CMK (cell line): ENCODE results near the gene ANAPC10.
A peak's percentile ranks its signal among the peaks of the same experiment; 100 is the strongest.
"Not testable (repeated sequence)": the region's sequence is repeated elsewhere in the genome, so short reads cannot be mapped to it uniquely, and the experiment has no call there.

Source experiments
- DNase-seq: peaks from one replicate; pipeline ENCODE4 v3.0.0-alpha.2; 2010; ENCODE audit warnings: low read depth

The ANAPC10 gene

DNA sequence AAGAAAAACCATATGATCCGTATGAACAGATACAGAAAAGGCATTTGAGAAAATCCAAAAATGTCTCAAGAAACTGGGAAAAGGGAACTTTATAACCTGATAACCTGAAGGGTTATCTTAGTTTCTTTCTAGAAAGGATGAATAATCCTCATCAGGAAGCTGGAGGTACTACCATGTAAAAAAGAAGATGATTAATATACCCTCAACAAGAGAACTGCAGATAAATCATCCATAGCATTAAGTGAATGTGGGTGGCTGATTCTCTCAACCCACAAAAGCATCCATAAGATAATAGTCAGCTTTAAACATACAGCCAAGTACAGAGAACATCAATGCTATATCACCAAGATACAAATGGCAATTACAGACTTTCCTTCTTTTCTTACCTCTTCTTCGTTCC, 26.4 kb downstream of the ANAPC10 start:
- DNase-seq: no peak

DNA sequence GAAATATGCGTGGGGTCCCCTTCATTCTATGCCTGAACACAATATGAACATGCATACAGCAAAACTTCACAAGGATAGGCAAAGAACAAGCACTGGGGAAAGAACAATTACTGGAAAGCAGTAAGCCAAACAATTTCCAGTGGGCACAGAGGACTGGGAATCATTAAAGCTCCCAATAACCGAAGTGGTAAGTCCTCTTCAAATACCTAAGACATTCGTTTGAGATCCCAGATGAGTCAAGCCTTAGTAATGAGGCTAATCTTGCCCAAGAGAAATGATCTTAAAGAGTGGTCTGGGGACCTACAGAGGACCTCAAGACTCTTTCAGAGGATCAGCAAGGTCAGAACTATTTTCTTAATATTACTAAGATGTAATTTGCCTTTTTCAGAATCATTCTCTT, 28.6 kb downstream of the ANAPC10 start:
- DNase-seq: no peak

DNA sequence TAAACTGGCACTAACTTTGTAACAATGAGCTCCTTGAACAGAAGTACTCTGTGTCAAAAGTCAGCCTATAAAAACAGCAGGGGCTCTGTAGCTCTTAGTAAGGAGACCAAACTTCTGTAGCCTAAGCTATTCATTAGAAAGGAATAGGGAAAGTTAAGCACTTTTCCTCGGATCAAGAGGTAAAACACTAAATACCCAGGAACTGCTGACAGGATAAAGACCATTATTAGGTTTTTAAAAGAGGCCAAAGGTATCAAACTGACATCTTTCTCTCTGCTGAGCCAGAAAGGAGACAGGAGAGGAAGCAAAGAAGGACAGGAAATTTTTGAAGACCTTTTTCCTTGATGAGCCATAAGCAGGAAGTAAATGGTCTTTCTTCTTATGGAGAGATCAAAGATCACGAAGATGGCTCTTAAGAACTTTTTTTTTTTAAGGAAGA, 31.9 kb downstream of the ANAPC10 start:
- DNase-seq: no peak

DNA sequence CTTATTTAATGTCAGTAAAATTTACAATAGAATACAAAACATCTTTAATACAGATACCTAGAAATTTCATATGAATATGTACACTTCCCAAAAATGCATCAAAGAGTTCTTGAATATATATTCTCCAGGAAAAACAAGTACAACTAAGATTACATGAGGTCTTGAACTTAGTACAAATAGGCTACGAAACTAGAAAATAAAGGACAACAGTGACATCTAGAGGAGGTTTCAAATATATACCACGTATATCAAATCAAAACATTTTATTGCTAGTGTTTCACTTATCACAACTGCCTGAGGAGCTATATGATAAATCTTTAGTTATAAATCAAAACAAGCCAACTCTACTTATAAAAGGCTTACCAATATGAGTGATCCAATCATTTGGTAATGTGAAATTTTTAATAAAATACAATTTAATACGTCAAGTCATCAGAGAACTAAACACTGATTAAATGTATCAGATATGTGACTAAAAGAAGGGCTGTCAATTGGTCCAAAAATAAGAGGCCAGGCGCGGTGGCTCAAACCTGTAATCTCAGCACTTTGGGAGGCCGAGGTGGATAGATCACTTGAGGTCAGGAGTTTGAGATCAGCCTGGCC, 36.6 kb downstream of the ANAPC10 start:
- DNase-seq: no peak

DNA sequence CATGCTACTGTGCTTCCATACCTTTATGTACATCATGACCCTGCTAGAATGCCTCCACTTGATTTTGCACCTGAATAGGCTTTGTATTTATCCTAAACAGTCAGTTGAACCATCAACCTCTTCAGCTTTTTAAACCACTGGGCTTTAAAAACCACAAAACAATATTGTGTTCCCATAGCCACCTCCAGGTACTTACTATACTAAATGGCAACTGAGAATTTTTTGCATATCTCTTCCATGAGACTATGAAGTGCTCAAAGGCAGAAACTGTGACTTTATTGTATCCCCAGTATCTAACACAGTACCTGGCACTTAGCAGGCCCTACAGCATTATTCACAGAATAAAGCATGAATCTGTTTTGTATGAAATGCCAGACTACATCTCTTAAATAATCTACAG, 39.7 kb downstream of the ANAPC10 start:
- DNase-seq: no peak

DNA sequence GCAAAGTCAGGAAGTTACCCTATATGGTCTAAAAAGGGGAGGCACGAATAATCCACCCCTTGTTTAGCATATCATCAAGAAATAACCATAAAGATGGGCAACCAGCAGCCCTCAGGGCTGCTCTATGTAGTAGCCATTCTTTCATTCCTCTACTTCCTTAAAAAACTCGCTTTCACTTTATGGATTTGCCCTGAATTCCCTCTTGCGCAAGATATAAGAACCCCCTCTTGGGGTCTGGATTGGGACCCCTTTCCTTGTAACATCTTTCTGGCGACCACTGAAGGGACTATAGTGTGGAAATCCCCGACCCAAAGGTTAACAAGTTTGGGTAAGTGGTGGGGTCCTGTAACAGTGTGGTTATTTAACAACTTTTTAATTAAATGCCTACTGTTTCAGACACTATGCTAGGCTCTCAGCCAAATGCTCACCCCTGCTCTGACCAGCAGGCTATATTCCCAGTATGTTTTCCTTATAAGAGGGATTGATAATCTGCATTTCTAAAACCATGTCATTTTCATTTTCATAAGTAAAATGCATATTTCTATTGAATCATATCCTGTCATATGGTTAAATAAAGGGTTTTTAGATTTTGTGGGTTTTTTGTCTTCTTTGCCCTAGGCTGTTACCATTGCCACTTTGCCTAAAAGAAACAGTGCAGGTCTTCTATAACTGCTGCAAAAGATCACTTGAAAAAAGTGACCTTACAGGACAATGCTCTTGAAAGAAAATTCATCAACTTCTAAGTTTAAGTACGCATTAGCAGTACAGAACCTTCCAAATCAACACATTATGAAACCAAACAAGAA, 41.5 kb downstream of the ANAPC10 start:
- DNase-seq: no peak

DNA sequence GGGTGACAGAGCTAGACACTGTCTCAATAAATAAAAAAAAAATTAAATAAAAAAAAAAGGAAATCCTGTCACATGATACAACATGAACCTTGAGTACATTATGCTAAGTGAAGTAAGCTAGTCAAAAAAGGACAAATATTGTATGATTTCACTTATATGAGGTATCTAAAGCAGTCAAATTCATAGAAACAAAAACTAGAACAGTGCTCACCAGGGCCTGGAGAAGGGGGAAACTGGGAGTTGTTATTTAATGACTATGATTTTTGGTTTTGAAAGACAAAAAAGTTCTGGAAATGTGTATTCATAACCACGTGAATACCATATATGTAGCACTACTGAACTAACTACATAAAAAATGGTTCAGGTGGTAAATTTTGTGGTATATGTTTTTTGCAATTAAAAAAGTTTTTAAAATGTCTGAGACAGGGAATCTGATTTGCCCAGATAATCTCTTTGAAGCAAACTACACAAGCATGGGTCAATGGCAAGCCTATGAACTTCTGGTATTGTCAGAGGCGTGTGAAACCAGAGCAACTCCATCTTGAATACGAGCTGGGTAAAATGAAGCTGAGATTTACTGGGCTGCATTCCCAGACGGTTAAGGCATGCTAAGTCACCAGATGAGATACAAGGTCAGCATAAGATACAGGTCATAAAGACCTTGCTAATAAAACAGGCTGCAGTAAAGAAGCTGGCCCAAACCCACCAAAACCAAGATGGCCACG, 42.3 kb downstream of the ANAPC10 start:
- DNase-seq: no peak

DNA sequence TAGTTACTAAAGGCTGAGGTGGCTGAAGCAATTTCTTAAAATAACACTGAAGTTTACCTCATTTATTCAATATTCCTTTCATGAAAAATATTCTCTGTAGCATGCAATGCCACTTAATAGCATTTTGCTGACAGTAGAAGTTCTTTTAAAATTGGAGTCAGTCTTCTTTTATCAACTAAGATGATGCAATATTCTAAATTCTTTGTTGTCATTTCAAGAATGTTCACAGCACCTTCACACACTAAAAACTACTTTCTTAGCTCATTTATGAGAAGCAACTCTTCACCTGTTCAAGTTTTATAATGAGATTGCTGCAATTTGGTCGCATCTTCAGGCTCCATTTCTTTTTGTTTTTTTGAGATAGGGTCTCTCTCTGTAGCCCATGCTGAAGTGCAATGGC, 48.8 kb downstream of the ANAPC10 start:
- DNase-seq: no peak

DNA sequence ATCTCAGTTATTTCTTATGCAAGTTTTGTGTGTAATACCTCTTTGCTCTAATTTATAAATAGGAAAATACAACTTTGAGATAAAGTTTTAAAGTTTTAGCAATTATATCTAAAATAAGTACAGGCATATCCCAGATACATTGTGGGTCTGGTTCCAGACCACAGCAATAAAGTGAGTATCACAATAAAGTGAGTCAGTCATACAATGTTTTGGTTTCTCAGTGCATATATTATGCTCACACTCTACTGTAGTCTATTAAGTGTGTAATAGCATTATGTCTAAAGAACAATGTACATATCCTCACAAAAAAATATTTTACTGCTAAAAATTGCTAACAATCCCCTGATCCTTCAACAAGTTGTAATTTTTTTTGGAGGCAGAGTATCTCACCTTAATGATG, 49.2 kb downstream of the ANAPC10 start:
- DNase-seq: no peak

DNA sequence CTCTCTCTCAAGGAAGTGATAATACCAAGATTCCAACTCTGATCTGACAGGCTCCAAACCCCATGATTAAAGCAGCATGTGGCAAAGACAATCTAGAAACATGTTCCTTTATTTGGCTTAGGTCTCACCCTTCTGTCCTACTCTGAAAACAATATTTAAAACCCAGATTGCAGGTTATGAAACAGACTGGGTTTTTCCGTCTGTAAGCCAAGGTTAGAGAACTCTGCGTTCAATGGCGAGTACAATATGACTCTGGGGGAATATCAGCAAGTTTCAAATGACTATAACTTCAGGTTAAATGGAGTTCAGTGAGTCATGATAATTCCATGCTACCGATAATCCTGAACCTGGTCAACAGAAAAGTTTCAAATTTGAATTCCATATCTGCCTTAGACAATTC, 50.8 kb downstream of the ANAPC10 start:
- no peak for DNase-seq

DNA sequence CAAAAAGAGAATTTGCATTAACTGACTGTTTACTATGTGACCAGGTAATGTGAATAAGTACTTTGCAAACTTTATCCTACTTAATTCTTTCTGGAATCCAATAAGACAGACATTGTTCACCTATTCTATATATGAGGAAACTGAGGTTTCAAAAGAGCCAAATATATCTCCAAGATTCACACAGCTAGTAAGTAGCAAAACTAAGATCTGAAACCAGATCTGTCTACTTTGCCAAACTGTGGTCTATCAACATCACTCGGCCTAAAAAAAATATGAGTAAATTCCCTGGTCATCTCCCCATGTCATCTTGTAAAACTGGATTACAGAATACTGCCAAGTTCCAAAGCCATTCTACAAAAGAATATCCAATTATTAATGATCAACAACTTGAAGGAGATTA, 52.8 kb downstream of the ANAPC10 start:
- DNase-seq: no peak

DNA sequence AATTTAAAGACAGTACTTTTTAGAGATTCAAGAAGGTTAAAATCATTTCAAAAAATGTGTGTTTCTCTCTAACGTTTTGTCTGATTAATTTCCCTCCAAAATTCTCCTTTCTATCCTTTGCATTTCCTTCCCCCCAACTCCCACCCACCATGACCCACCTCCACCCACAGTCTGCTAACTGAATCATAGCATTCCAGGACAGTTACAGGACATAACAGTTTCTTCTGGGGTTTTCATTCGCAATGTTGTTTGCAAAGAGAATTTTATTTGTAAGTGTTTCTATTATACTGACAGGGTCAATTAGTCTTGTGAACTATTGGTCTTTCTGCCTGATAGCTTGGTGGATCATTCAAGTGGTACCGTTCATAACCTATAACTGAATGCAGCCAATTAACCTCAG, 53.7 kb downstream of the ANAPC10 start:
- DNase-seq: no peak

DNA sequence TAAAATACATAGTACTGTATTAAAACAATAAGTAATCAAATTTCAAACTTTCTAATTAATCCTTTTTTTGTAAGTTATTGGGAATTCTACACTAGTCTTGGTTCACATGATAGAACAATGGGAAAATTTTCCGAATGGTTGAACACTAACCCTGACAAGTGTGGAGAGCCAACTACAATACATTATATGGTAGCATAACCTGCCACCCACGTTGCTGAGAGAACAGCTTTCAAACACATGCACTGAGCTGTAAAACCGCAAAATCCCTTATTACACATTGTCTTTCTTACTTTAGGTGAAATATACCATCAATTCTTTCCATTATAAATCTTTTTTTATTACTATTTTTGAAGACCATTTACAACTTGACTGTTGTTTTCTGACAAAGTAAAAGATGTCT, 54.7 kb downstream of the ANAPC10 start:
- no peak for DNase-seq

DNA sequence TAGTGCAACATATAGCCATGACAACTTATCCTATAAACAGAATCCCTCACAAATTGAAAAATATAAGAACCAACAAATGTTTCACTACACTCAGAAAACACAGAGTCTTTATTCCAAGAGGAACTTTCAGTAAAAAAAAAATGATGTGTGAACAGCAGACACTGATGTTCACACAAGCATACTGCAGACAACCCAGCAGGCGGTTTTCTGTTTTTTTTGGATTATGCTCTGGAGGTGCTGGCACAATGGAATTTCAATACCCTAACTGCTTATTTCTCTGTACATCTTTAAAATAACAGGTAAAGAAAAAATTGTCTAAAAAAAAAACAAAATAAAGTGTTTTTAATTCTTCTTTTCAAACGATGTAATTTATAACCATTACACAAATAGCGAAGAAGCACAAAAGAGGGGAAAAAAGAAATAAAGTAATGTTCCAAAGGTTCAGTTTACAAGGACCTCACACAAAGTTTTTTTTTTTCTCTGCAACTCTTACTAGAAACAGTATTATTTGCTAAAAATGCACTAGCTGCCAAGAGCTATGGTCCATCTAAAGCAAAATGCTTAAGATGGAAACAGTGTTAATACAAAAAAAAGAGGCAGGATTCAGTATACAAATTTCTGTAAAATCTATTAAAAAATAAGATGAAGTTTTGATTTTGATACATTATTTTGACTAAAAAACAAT, 55.3 kb downstream of the ANAPC10 start:
- no peak for DNase-seq

DNA sequence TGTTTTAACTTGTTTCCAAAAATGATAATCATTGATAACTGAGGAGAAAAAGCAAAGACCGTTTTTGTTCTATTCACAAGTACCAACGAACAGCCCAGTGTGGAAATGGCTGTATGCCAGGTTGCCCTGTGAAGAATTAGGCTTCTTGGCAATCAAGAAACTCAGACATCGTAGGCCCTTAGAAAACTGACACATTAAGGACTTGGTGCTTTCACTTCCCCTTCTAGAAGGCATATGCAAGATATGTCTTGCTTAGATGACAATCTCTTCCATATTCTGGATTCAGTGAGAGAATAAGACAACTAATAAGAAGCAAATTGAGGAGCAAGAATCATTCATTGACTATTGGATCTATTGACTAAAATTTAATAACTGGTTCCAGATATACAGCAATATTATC, 56.6 kb downstream of the ANAPC10 start:
- no peak for DNase-seq

DNA sequence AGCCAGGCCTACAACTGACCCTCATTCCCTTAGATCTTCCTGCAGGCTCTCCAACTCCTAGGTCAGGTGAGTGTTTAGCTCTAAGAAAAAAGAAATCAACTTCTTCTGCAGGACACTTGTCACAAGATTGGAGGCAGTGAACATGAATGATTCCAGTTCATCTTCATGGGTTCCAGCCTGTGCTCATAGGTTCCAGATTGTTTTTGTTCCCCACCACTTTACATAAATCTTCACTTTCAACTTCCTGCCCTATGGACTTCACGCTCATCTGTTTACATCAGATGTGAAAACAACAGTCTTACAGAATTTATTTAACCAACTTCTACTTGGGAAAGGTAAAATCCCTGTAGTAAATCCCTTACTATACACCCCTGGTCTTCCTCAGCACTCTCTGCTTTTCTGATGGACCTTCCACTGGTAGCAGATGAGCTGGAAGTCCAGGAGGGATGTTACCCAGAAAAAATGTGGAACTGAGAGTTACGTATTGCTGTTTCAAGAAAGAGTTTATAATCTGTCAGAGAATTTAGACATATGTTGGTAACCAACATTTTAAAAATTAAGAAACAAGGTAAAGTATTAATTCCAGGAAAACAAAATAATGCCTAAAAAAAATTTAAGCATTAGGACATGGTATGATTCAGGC, 62.4 kb downstream of the ANAPC10 start:
- no peak for DNase-seq

DNA sequence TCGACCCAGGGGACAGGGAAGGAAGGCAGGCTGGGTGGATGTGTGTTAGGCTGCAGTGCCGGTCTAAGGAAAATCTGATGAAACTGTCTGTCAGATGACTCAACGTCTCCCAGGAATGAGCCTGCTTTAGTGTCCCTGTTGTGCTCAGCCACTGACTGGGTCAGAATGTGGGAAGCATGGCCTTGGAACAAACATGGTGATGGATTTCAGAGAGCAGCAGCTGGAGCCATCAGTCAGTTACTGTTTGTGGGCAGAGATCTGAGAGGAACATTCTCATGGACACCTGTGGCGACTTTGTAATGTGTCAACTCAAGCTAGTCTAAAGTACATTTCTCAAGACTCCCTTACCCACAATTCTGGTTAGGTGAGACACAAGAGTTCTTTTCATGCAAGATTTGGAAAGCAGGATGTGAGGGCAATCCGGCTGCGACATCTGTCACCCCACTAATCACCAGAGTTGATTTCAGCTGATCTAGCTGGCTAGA, 63.2 kb downstream of the ANAPC10 start:
- no peak for DNase-seq

DNA sequence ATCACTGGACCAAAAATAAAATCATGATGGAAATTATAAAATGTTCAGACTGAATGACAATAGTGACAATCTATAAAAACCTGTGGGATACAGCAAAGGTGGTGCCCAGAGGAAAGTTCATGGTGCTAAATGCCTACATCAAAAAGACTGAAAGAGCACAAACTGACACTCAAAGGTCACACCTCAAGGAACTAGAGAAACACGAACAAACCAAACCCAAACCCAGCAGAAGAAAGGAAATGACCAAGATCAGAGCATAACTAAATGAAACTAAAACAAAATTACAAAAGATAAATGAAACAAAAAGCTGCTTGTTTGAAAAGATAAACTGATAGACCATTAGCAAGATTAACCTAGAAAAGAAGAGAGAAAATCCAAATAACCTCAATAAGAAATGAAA, 78.7 kb downstream of the ANAPC10 start:
- DNase-seq: no peak

DNA sequence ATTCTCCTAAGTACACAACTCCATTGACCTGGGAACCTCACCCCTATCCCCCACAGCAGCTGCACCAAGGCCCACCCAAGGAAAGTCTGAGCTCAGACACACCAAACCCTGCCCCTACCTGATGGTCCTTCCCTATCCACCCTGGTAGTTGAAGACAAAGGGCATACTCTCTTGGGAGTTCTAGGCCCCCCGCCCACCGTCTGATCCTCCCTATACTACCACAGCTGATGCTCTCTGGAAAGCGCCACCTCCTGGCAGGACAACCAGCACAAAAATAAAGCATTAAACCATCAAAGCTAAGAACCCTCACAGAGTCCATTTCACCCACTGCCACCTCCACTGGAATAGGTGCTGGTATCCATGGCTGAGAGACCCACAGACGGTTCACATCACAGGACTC, 83.6 kb downstream of the ANAPC10 start:
- DNase-seq: no peak

DNA sequence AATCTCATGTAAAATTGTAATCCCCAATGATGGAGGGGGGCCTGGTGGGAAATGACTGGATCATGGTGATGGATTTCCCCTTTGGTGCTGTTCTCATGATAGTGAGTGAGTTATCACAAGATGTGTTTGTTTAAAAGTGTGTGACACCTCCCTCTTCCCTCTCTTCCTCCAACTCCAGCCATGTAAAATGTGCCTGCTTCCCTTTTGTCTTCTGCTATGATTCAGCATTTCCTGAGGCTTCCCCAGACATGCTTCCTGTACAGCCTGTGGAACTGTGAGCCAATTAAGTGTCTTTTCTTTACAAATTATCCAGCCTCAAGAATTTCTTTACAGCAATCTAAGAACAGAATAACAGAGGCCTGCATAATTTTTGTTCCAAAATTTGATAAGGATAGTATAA, 85.2 kb downstream of the ANAPC10 start:
- DNase-seq: peak; percentile 12

DNA sequence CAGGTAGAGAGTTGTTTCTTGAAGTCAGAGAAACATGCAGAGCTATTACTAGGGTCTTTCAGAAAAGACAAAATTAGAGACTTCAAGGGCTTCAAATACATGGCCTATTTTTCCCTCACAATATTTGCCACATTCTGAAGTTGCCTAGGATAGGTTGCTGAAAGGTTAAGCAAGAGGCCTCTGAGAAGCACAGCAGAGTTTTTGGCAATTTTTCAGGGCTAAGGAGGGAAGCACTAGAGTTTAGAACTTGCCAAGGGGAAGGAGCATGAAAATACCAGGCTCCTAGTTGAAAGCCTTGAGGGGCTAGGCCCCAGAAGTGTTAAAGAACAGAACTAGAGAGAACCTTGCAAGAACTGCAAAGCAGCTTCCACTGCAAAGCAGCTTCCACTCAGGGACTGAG, 86.4 kb downstream of the ANAPC10 start:
- DNase-seq: no peak

DNA sequence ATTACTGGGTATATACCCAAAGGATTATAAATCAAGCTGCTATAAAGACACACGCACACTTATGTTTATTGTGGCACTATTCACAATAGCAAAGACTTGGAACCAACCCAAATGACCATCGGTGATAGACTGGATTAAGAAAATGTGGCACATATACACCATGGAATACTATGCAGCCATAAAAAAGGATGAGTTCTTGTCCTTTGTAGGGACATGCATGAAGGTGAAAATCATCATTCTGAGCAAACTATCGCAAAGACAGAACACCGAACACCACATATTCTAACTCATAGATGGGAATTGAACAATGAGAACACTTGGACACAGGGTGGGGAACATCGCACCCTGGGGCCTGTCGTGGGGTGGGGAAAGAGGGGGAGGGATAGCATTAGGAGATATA, 87.7 kb downstream of the ANAPC10 start:
- DNase-seq: not testable (repeated sequence)
